MM.1S (cell line): ENCODE data around the gene NTN5.

Experiments
- EZH2 ChIP-seq: fragments of 300-600 bp; sonication (generic); optimal IDR thresholded peaks from 2 replicates; pipeline ENCODE3; 2017; ENCODE audit warnings: low read depth, mild to moderate bottlenecking, antibody characterized with exemption, low read length, mixed read lengths
- TF ChIP-seq, protein P1 (sequence below): fragments of 300-600 bp; sonication (generic); IDR thresholded peaks from 2 replicates; pipeline ENCODE4 v1.5.1; 2016; ENCODE audit warnings: antibody characterized with exemption, low read length, mixed read lengths

DNA sequence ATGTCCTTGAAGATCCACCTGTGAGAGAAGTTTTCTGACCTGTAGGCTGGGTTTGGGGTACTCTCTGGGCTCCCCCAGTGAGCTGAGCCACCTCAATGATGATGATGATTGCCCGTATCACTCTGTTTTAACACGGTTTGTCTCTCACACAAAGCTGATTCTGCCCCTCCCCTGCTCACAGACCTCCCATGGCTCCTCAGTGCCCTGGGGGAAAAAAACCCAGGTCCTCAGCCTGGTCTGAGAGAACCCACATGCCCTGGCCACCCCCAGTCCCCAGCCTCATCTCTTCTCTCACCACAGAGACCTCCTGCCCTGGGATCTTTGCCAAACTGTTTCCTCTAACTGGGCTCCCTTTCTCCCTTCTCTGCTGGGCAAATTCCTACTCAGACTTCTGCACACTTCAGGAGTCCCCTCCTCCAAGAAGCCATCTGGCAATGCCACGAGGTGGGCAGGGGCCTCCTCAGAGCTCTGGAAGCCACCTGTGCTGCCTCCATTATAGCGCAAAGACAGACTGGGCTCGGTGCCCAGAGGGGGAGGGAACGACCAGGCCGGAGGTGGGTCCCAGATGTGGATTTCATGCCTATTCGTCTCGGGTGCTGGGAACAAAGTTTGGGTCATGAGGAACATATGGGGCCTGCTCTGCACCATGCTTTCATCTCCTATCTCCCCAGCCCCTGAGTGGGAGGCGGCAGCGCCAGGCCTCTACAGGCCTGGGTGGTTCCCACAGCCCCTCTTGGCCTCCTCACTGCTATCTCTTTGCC, 18.3 kb downstream of the NTN5 start:
- TF ChIP-seq, protein P1, sequence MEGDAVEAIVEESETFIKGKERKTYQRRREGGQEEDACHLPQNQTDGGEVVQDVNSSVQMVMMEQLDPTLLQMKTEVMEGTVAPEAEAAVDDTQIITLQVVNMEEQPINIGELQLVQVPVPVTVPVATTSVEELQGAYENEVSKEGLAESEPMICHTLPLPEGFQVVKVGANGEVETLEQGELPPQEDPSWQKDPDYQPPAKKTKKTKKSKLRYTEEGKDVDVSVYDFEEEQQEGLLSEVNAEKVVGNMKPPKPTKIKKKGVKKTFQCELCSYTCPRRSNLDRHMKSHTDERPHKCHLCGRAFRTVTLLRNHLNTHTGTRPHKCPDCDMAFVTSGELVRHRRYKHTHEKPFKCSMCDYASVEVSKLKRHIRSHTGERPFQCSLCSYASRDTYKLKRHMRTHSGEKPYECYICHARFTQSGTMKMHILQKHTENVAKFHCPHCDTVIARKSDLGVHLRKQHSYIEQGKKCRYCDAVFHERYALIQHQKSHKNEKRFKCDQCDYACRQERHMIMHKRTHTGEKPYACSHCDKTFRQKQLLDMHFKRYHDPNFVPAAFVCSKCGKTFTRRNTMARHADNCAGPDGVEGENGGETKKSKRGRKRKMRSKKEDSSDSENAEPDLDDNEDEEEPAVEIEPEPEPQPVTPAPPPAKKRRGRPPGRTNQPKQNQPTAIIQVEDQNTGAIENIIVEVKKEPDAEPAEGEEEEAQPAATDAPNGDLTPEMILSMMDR: no peak
- no peak for TF ChIP-seq EZH2
